Kidney (tissue), 14 donors: Measurements from ENCODE around the gene ZNF441. TPM values are rescaled to one million over a fixed set of nuclear protein-coding genes. Genes with fewer than 3 reads are reported as not detected.
"Not testable (repeated sequence)": the region's sequence is repeated elsewhere in the genome, so short reads cannot be mapped to it uniquely, and the experiment has no call there.

Source experiments
- DNase-seq, 5 donors: peaks; one replicate each; pipeline ENCODE4 v3.0.0-alpha.2; 2013 to 2020
- FAIRE-seq: peaks from 2 replicates; lab custom pipeline; 2012; peaks lifted over from hg19 to GRCh38; lab: Jason Lieb, UNC
- H3K27ac ChIP-seq, 2 donors: one replicate each; pipeline ENCODE4 v1.7.0; 2013; ENCODE audit warnings: low read depth in 2 of 2, low read length in 2 of 2, inconsistent platforms in 1 of 2
- H3K27me3 ChIP-seq: one replicate; pipeline ENCODE4 v1.7.1; 2013; ENCODE audit warnings: low read length, inconsistent platforms; ENCODE audit not compliant: control insufficient read depth, insufficient read depth
- H3K36me3 ChIP-seq, 3 donors: one replicate each; pipeline versions ENCODE4 v1.7.0 to v1.7.1; 2013; ENCODE audit warnings: low read length in 3 of 3, control low read depth in 1 of 3, inconsistent platforms in 1 of 3; ENCODE audit not compliant: insufficient read depth in 3 of 3, control insufficient read depth in 2 of 3
- H3K4me1 ChIP-seq, 3 donors: one replicate each; pipeline versions ENCODE4 v1.7.0 to v1.7.1; 2013; ENCODE audit warnings: low read length in 3 of 3, inconsistent platforms in 1 of 3, low read depth in 1 of 3; ENCODE audit not compliant: control insufficient read depth in 2 of 3, insufficient read depth in 2 of 3
- H3K4me3 ChIP-seq, 3 donors: one replicate each; pipeline versions ENCODE4 v1.7.0 to v1.8.1; 2013; ENCODE audit warnings: low read length in 3 of 3, control low read depth in 1 of 3, inconsistent platforms in 1 of 3
- H3K9ac ChIP-seq, 3 donors: one replicate each; pipeline versions ENCODE4 v1.7.0 to v1.7.1; 2013; ENCODE audit warnings: low read length in 3 of 3, control low read depth in 1 of 3, inconsistent platforms in 1 of 3
- H3K9me3 ChIP-seq, 3 donors: one replicate each; pipeline versions ENCODE4 v1.7.0 to v1.7.1; 2013; ENCODE audit warnings: low read length in 3 of 3, control low read depth in 1 of 3, inconsistent platforms in 1 of 3; ENCODE audit not compliant: control insufficient read depth in 2 of 3, insufficient read depth in 1 of 3
- CTCF ChIP-seq: IDR thresholded peaks from 3 replicates; pipeline ENCODE4 v1.5.1; 2012; ENCODE audit warnings: mild to moderate bottlenecking, moderate library complexity, borderline replicate concordance; ENCODE audit not compliant: insufficient read depth; ENCODE audit errors: extremely low read depth
- intact Hi-C: fragments of 100-400 bp; cut with DNase I; formaldehyde crosslinking; loops from one replicate; pipeline ENCODE4 v1.11.1; 2022
- polyA plus RNA-seq: library from polyadenylated mRNA; stranded (reverse); fragments of 350-450 nt; fragmentation: Illumina TruSeq; extraction: RNeasy Lipid Tissue Mini Kit (QIAGEN cat#74804); gene quantifications from one replicate; pipeline ENCODE4 v1.2.3, GENCODE V29; 2014; ENCODE audit warnings: low read depth, low replicate concordance; ENCODE audit not compliant: insufficient read depth
- total RNA-seq: library from RNA; stranded (reverse); fragmentation: NEBNext Ultra II Directional; extraction: Animal tissue kit (Norgen Biotek cat#: 25700); gene quantifications from one replicate; pipeline ENCODE4 v1.2.1, GENCODE V29; 2021
- donor health status: control.
- donor health status: control.
- donor health status: control.
- donor health status: control.
- donor health status: control.
- donor health status: DM: yes; HTN: yes; CAD: no.
- donor health status: Normal renal cell carcinoma (clear cell type).

ZNF441 gene
- total and polyA plus RNA-seq, 2 donors from 2014 or later = 4.4 to 19.3 TPM

- FAIRE-seq = no peak
- Histone ChIP-seq H3K36me3 (peaks cover 0 to 10% (median 0%) of the 10 kb centered on the region in 3 donors), H3K9me3 (no peaks in the 10 kb centered on the region), H3K4me1 (peaks cover 0 to 16% (median 9%) of the 10 kb centered on the region in 3 donors), H3K4me3 (peak overlapping the region; percentile 72 to 86 (median 86)), H3K9ac (peak overlapping the region; percentile 48 to 80 (median 77)), H3K27ac (peak overlapping the region; percentile 81 to 96), H3K27me3 (no peaks in the 10 kb centered on the region)
- DNase-seq = peak; percentile 68 to 89 (median 80)
- no peak for TF ChIP-seq CTCF
- intact Hi-C loops = no loop called here
Measured at GRCh38 chr19:11767633-11768133, 883 bp downstream of the ZNF441 start.

- Histone ChIP-seq H3K36me3 (peaks cover 0 to 10% (median 0%) of the 10 kb centered on the region in 3 donors), H3K9me3 (no peaks in the 10 kb centered on the region), H3K9ac (no peak overlapping the region), H3K4me3 (no peak overlapping the region), H3K27ac (no peak overlapping the region), H3K27me3 (no peaks in the 10 kb centered on the region), H3K4me1 (peaks cover 0 to 16% (median 9%) of the 10 kb centered on the region in 3 donors)
- FAIRE-seq = no peak
- intact Hi-C loops = no loop called here
- TF ChIP-seq CTCF = no peak
- DNase-seq = no peak
Measured at GRCh38 chr19:11769995-11770394, 3.2 kb downstream of the ZNF441 start.

- FAIRE-seq, intact Hi-C loops, H3K36me3 ChIP-seq, H3K9me3 ChIP-seq, DNase-seq, H3K27ac ChIP-seq, H3K27me3 ChIP-seq, H3K9ac ChIP-seq, H3K4me3 ChIP-seq: not testable (repeated sequence)
- H3K4me1 ChIP-seq = peaks cover 0 to 15% (median 8%) of the 10 kb centered on the region in 3 donors
Measured at GRCh38 chr19:11771520-11771919, 4.7 kb downstream of the ZNF441 start.

- intact Hi-C loops, H3K27ac ChIP-seq, H3K27me3 ChIP-seq, H3K4me3 ChIP-seq, H3K4me1 ChIP-seq, FAIRE-seq, DNase-seq, H3K9ac ChIP-seq: not testable (repeated sequence)
- peaks cover 19 to 43% (median 24%) of the 10 kb centered on the region in 3 donors for H3K9me3 ChIP-seq
- H3K36me3 ChIP-seq = peaks cover 31 to 41% (median 33%) of the 10 kb centered on the region in 3 donors
Measured at GRCh38 chr19:11776669-11777068, 9.9 kb downstream of the ZNF441 start.
